ENCODE measurements around the gene ITGBL1.

DNA sequence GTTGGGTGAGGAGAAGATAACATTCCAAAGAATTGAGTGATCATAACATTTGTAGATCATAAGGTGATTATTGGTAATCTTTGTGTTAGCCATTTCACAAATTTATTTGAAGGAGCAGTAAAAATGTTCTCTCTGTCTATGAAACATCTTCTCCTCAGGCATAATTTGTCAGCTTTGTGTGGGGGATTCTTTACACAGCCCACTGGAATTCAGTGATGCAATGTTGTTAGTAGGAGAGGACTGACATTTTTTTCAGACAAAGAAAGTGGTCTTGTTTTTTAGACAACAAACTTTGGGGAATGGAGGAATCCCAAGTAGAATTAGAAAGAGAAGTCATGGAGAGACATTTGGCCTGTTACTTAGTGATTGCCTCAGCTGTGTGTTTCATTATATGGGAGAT, 100.3 kb downstream of the ITGBL1 start:
- TF ChIP-seq CTCF (IDR thresholded peaks at IDR 0.05; ENCODE audit: low read depth, low read length), result no peak
- TF ChIP-seq, protein P1, sequence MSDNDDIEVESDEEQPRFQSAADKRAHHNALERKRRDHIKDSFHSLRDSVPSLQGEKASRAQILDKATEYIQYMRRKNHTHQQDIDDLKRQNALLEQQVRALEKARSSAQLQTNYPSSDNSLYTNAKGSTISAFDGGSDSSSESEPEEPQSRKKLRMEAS (IDR thresholded peaks at IDR 0.05; ENCODE audit: low read depth, low read length), result no peak
